ENCODE results near the gene VWA3A. TPM values are rescaled to one million over a fixed set of nuclear protein-coding genes. Genes with fewer than 3 reads are reported as not detected.

Gene VWA3A
- total RNA-seq, 2 donors from 2014 or later, result not detected

- Histone ChIP-seq H3K27me3 (no peaks in the 10 kb centered on the region), H3K4me3 (no peak overlapping the region), H3K4me1 (peaks cover 0 to 14% of the 10 kb centered on the region in 2 donors), H3K36me3 (no peaks in the 10 kb centered on the region), H3K9me3 (no peaks in the 10 kb centered on the region), H3K27ac (peak overlapping the region; percentile 35 to 75)
- DNase-seq (ENCODE audit: low spot score), result no peak
- no peak for TF ChIP-seq CTCF (IDR thresholded peaks at IDR 0.05)
Measured at GRCh38 chr16:22198547-22199293, 106.4 kb downstream of the VWA3A start.

DNA sequence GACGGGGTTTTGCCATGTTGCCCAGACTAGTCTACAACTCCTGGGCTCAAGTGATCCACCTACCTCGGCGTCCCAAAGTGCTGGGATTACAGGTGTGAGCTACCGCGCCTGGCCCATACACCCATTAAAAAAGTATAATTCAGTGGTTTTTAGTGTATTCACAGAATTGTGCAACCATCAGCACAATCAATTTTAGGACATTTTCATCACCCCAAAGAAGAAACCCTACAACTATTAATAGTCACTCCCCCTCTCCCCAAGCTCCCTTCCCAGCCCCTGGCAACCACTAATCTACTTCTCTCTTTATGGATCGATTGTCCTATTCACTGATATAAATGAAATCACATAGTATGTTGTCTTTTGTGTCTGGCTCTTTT lies 109.9 kb downstream of the VWA3A start:
- Histone ChIP-seq H3K4me1 (peaks cover 0 to 18% of the 10 kb centered on the region in 2 donors), H3K4me3 (no peak overlapping the region), H3K27ac (no peak overlapping the region), H3K36me3 (no peaks in the 10 kb centered on the region), H3K27me3 (no peaks in the 10 kb centered on the region), H3K9me3 (no peaks in the 10 kb centered on the region)
- DNase-seq (ENCODE audit: low spot score), result no peak
- no peak for TF ChIP-seq CTCF (IDR thresholded peaks at IDR 0.05)

DNA sequence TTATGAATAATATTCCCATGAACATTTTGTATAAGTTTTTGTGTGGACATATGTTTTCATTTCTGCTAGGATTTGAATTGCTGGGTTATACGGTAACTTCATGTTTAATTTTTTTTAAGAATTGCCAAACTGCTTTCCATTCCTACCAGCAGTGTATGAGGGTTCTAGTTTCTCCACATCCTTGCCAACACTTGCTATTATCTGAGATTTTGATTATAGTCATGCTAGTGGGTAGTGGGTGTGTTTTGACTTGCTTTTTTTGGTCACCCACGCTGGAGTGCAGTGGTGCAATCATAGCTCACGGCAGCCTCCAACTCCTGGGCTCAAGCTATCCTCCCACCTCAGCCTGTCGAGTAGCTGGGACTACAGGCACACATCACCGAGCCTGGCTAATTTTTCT lies 110.8 kb downstream of the VWA3A start:
- Histone ChIP-seq H3K27me3 (no peaks in the 10 kb centered on the region), H3K4me3 (no peak overlapping the region), H3K36me3 (no peaks in the 10 kb centered on the region), H3K27ac (no peak overlapping the region), H3K4me1 (peaks cover 0 to 26% of the 10 kb centered on the region in 2 donors), H3K9me3 (no peaks in the 10 kb centered on the region)
- TF ChIP-seq CTCF (IDR thresholded peaks at IDR 0.05), result no peak
- DNase-seq (ENCODE audit: low spot score), result no peak

- DNase-seq (ENCODE audit: low spot score), result no peak
- no peak overlapping the region for H3K4me3 ChIP-seq
- H3K36me3 ChIP-seq, result no peaks in the 10 kb centered on the region
- TF ChIP-seq CTCF (IDR thresholded peaks at IDR 0.05), result no peak
- H3K4me1 ChIP-seq, result peaks cover 0 to 36% of the 10 kb centered on the region in 2 donors
- no peaks in the 10 kb centered on the region for H3K9me3 ChIP-seq
- no peak overlapping the region for H3K27ac ChIP-seq
- H3K27me3 ChIP-seq, result no peaks in the 10 kb centered on the region
Measured at GRCh38 chr16:22204091-22204655, 111.8 kb downstream of the VWA3A start.

- DNase-seq (ENCODE audit: low spot score), result no peak
- H3K9me3 ChIP-seq, result no peaks in the 10 kb centered on the region
- peaks cover 0 to 41% of the 10 kb centered on the region in 2 donors for H3K4me1 ChIP-seq
- H3K4me3 ChIP-seq, result peak overlapping the region; percentile 87 to 94
- H3K36me3 ChIP-seq, result no peaks in the 10 kb centered on the region
- no peaks in the 10 kb centered on the region for H3K27me3 ChIP-seq
- no peak for TF ChIP-seq CTCF (IDR thresholded peaks at IDR 0.05)
- peak overlapping the region; percentile 95 for H3K27ac ChIP-seq
Measured at GRCh38 chr16:22205577-22206012, 113.3 kb downstream of the VWA3A start.
